Gastrocnemius medialis (tissue), 4 donors: Measurements from ENCODE around the gene TBX2. TPM values are rescaled to one million over a fixed set of nuclear protein-coding genes. Genes with fewer than 3 reads are reported as not detected.

Experiments
- ATAC-seq, 2 donors: fragments of 150-250 bp; one replicate each; pipeline ENCODE4 v1.9.1; 2016
- DNase-seq, 2 donors: peaks; one replicate each; pipeline ENCODE4 v3.0.0-alpha.2; 2019
- H3K27ac ChIP-seq, 4 donors: fragments of 200-600 bp; sonication (generic); 1 replicate in 1 of 4; 2 replicates in 3 of 4; pipeline ENCODE4 v1.5.1; 2016 to 2018; ENCODE audit warnings: mild to moderate bottlenecking in 2 of 4, moderate library complexity in 1 of 4
- H3K27me3 ChIP-seq, 3 donors: fragments of 200-600 bp; sonication (generic) in 2 of 3; 1 replicate in 1 of 3; 2 replicates in 2 of 3; pipeline versions ENCODE4 v1.5.1 to v1.6.0; 2016 to 2019; ENCODE audit warnings: mild to moderate bottlenecking in 1 of 3, moderate library complexity in 1 of 3
- H3K36me3 ChIP-seq, 2 donors: fragments of 200-600 bp; sonication (generic) in 1 of 2; one replicate each; pipeline ENCODE4 v1.5.1; 2017 to 2018
- H3K4me1 ChIP-seq, 2 donors: fragments of 200-600 bp; sonication (generic) in 1 of 2; one replicate each; pipeline ENCODE4 v1.5.1; 2016 to 2017; ENCODE audit warnings: mild to moderate bottlenecking in 2 of 2
- H3K4me3 ChIP-seq, 4 donors: fragments of 200-600 bp; sonication (generic) in 3 of 4; 1 replicate in 1 of 4; 2 replicates in 3 of 4; pipeline ENCODE4 v1.5.1; 2016 to 2019; ENCODE audit warnings: mild to moderate bottlenecking in 2 of 4
- H3K9me3 ChIP-seq, 3 donors: fragments of 200-600 bp; sonication (generic) in 2 of 3; 1 replicate in 1 of 3; 2 replicates in 2 of 3; pipeline ENCODE4 v1.5.1; 2016 to 2019
- POLR2A ChIP-seq, 2 donors: fragments of 450-650 bp; IDR thresholded peaks; one replicate each; pipeline ENCODE4 v1.6.1; 2017; ENCODE audit warnings: antibody characterized with exemption in 2 of 2, mild to moderate bottlenecking in 2 of 2, moderate library complexity in 2 of 2
- in situ Hi-C, 4 donors: fragments of 200-750 bp; cut with MboI; loops; one replicate each; pipeline versions ENCODE4 v1.15.0 to v1.8.0; 2017; ENCODE audit warnings: low sequenced_read_pairs in 4 of 4
- intact Hi-C: fragments of 100-400 bp; cut with DNase I; formaldehyde crosslinking; loops from one replicate; pipeline ENCODE4 v1.15.1; 2023; ENCODE audit warnings: low total_unique reads
- total RNA-seq, 4 donors: library from RNA; depleted of rRNA; stranded (reverse); fragments of >200 nt; gene quantifications; one replicate each; pipeline versions ENCODE4 v1.1.0 to v1.2.3, GENCODE V29; 2016
- TF ChIP-seq, protein P1 (sequence below), 5 experiments: fragments of 450-650 bp in 3 of 5; fragments of 200-600 bp in 2 of 5; sonication (generic) in 2 of 5; IDR thresholded peaks in 4 of 5; conservative IDR thresholded peaks in 1 of 5; 1 replicate in 4 of 5; 2 replicates in 1 of 5; pipeline ENCODE4 v1.5.1; 2016 to 2019; ENCODE audit warnings: antibody characterized with exemption in 5 of 5, mild to moderate bottlenecking in 3 of 5, moderate library complexity in 3 of 5

TBX2 gene
- total RNA-seq, 4 donors from 2014 or later = 4.2 to 10.4 (median 6.4) TPM

DNA sequence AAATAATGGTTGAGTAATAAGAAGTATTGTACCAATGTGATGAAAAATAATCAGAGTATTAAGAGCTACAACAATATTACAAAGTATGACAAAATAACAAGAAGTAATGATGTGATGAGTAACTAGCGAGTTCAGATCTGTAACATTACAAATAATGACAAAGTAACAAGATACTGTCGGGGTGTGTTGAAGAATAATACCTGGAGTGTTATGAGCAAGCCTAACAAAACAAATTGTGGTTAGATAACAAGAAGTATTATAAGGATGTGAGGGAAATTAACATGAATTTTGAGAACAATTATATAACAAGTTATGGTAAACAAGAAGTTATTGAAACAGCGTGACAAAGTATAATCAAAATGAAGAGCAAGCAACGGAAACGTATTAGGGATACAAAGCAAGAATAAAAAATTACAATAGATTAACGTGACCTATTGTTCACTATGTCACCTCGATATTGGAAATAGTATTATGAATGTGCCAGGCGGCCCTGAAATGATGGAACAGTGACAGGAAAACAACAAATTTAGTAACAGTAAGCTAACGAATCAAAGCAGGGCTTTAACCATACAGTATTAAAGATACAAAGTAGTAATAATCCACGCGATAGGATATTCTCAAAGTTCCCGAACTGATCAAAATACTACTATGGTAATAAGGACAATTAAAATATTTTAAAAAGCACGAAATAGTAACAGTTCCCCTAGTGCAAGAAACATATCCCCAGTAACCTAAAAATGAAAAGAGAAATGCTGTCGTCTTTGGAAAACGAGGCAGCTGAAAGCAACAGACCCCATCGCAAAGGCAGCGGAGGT is 54.1 kb downstream of the TBX2 start:
- in situ Hi-C loops (no loop called here), intact Hi-C loops (no loop called here)
- Histone ChIP-seq H3K27me3 (peaks cover 58 to 89% (median 71%) of the 10 kb centered on the region in 3 donors), H3K4me3 (no peak overlapping the region), H3K9me3 (no peaks in the 10 kb centered on the region), H3K27ac (no peak overlapping the region), H3K36me3 (no peaks in the 10 kb centered on the region), H3K4me1 (peaks cover 0 to 5% of the 10 kb centered on the region in 2 donors)
- TF ChIP-seq POLR2A (IDR thresholded peaks at IDR 0.05) = no peak
- TF ChIP-seq, protein P1, sequence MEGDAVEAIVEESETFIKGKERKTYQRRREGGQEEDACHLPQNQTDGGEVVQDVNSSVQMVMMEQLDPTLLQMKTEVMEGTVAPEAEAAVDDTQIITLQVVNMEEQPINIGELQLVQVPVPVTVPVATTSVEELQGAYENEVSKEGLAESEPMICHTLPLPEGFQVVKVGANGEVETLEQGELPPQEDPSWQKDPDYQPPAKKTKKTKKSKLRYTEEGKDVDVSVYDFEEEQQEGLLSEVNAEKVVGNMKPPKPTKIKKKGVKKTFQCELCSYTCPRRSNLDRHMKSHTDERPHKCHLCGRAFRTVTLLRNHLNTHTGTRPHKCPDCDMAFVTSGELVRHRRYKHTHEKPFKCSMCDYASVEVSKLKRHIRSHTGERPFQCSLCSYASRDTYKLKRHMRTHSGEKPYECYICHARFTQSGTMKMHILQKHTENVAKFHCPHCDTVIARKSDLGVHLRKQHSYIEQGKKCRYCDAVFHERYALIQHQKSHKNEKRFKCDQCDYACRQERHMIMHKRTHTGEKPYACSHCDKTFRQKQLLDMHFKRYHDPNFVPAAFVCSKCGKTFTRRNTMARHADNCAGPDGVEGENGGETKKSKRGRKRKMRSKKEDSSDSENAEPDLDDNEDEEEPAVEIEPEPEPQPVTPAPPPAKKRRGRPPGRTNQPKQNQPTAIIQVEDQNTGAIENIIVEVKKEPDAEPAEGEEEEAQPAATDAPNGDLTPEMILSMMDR (IDR thresholded peaks at IDR 0.05 in 4 of 5, conservative IDR thresholded peaks at IDR 0.05 in 1 of 5) = no peak
- DNase-seq (no peak), ATAC-seq (no peak)

DNA sequence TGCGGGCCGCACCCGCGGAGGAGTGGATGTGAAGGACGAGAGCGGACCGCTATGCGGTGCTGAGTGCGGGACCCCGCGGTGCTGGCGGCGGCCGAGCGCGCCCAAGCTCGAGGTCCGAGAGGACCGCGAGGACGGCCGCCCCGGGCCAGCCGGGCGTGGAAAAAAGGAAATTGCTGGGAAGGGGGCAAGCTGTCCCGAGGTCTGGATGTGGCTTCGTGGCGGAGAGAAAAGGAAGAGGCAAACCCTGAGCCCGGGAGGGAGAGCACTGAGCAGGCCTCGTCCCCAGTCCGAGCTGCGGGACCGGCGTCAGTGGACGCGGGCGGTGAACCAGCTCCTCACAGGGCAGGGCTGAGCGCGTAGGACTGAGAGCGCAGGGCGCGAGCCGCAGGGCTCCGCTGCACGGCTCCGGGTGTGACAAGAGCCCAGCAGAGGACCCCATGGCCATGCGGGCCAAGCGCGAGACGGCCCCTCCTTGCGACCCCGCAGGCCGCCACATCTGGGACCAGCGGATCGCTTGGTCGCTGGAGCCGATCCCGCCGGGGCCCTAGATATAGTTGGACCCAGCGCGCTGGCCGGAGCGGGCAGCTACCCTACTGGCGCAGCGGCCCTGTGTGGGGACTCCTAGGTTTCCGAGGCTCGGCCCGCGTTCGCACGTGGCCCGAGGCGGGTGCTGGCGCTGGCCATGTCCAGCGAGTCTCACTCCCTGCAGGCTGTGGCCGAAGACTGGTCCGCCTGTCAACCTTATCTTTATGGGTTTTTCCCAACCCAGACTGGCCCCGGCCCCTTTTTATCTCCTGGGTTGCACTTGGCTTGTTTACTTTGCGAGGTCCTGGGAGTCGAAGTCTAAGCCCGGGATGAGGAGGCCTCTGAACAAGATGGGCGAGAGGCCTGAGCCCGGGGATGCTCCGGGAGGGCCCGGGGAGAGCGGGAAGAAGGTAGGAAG is 55.0 kb downstream of the TBX2 start:
- Histone ChIP-seq H3K4me3 (no peak overlapping the region), H3K36me3 (no peaks in the 10 kb centered on the region), H3K27me3 (peaks cover 58 to 91% (median 74%) of the 10 kb centered on the region in 3 donors), H3K4me1 (peaks cover 0 to 5% of the 10 kb centered on the region in 2 donors), H3K27ac (no peak overlapping the region), H3K9me3 (no peaks in the 10 kb centered on the region)
- no peak for TF ChIP-seq POLR2A (IDR thresholded peaks at IDR 0.05)
- TF ChIP-seq, protein P1 (IDR thresholded peaks at IDR 0.05 in 4 of 5, conservative IDR thresholded peaks at IDR 0.05 in 1 of 5) = no peak
- in situ Hi-C loops (no loop called here), intact Hi-C loops (no loop called here)
- ATAC-seq = no peak
- DNase-seq = no peak

DNA sequence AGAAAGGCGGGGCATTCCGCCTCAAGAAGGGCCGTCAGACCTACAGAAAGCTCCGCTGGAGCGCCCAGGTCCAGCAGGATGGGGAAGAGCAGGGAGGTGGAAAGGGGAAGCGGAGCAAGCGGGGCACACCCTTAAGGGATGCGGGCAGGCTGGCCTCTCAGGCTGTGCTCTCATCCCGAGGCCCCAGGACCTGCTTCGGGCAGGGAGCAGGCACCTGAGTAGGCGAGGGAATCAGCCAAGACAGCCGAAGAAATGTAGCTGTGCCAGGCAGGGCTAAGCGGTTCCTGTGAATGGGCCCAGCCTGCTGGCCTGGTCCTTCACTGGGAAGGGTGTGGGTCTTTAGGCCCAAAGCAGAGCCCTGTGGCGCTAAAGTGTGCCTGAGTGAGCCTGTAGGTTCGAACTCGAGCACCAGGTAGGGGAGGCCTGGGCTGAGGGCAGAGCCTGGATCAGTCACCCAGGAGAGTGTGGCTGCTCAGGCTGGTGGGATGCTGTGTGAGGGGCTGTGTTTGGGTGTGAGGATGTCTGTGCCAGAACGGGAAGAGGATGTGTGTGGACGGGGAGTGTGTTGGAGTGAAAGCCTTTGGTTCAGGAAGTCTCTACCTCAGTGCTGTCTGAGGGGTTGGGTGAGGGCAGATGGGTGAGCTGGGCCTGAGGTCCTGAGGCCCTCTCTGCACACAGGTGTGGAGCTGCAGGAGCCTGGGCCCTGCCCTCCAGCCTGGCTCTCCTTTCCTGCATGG is 55.8 kb downstream of the TBX2 start:
- no peak for TF ChIP-seq POLR2A (IDR thresholded peaks at IDR 0.05)
- TF ChIP-seq, protein P1 (IDR thresholded peaks at IDR 0.05 in 4 of 5, conservative IDR thresholded peaks at IDR 0.05 in 1 of 5) = no peak
- H3K27ac ChIP-seq = no peak overlapping the region
- H3K9me3 ChIP-seq = no peaks in the 10 kb centered on the region
- DNase-seq (no peak), ATAC-seq (no peak)
- H3K36me3 ChIP-seq = no peaks in the 10 kb centered on the region
- intact Hi-C loops (no loop called here), in situ Hi-C loops (no loop called here)
- peaks cover 0 to 5% of the 10 kb centered on the region in 2 donors for H3K4me1 ChIP-seq
- H3K27me3 ChIP-seq = peaks cover 58 to 91% (median 76%) of the 10 kb centered on the region in 3 donors
- no peak overlapping the region for H3K4me3 ChIP-seq

DNA sequence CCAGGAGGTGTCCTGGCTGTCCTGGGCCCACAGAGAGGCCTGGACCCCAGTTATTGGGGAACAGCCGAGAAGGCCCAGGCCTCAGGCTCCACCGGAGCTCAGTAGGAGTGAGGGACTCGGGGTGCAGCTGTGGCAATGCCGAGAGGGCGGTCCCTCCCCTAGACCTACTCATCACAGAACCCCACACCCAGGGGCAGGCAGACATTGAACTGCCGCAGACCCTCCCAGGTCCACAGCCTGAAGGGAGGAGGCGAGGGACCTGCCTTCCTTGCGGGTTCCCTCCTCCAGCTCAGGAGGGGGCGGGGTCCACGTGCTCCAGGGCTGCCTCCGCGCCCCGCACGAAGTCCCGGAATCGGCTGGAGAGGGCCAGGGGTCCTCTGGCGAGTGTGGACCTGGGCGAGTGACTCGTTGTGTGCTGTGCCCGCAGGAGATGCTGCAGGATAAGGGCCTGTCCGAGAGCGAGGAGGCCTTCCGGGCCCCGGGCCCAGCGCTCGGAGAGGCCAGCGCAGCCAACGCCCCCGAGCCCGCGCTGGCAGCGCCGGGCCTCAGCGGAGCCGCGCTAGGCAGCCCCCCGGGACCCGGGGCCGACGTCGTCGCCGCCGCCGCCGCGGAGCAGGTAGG is 56.5 kb downstream of the TBX2 start:
- TF ChIP-seq, protein P1 (IDR thresholded peaks at IDR 0.05 in 4 of 5, conservative IDR thresholded peaks at IDR 0.05 in 1 of 5) = no peak
- no peak for TF ChIP-seq POLR2A (IDR thresholded peaks at IDR 0.05)
- Histone ChIP-seq H3K27me3 (peaks cover 58 to 90% (median 79%) of the 10 kb centered on the region in 3 donors), H3K36me3 (no peaks in the 10 kb centered on the region), H3K4me1 (peaks cover 0 to 5% of the 10 kb centered on the region in 2 donors), H3K9me3 (no peaks in the 10 kb centered on the region), H3K4me3 (no peak overlapping the region), H3K27ac (no peak overlapping the region)
- intact Hi-C loops = no loop called here
- in situ Hi-C loops = no loop called here
- DNase-seq = no peak
- ATAC-seq = no peak
